Measurements from ENCODE around the gene NNAT.

Gene NNAT

DNA sequence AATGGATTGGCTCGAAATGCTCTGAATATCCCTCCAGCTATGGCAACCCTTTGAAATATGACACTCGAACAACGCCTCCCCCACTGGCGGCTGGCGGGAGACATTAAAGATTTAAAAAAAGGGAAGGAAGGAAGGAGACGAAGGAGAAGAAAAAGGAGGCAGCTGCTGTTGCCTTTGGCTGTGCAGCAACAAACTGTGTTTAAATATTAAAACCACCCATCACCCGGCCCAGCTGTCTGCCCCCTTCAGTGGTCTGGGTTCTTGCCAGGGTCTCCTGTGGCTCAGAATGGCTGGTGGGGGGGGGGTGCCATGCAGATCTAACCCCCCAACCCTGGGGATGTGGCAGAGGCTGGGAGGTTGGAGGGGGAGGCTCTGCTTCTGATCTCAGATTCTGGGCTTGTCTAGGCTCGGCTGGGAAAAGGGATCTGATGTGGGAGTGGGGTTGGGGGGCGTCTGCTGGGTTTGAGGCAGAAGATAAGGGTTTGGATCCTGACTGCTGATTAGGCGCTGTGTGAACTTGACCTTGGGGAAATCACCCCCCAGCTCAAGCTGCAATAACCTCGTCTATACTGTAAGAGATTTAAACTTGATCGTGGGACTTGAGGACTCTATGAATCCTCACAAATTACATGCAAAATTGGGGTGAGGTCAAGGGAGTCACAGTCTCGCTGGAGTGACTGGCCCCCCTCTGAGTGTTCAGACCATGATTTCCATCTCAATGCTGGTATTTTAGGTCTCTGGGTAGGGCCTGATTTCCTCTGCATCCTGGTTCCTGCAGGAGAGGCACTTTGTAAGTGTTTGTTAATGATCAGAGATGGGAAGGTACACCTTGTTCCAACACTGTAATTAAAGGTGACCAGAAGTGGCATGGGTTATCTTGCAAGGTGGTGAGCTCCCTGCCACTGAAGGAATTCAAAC lies 46.9 kb downstream of the NNAT start:
- DNase-seq (ENCODE audit: low spot score) = peak; percentile 55

- DNase-seq (ENCODE audit: low spot score) = no peak
Observed at GRCh38 chr20:37570419-37570818, 49.4 kb downstream of the NNAT start.

GRCh38 chr20:37571033-37571432 lies 50.0 kb downstream of the NNAT start:
- DNase-seq (ENCODE audit: low spot score) = no peak

Data from SW480 (cell line).